ENCODE measurements around the gene LRRC59. TPM values are rescaled to one million over a fixed set of nuclear protein-coding genes. Genes with fewer than 3 reads are reported as not detected.

Gene LRRC59
- total RNA-seq, 1 experiment from 2014 or later, result 221 TPM

GRCh38 chr17:50394711-50395110, 2.6 kb downstream of the LRRC59 start:
- DNase-seq (ENCODE audit: low read depth, low spot score) (no peak), ATAC-seq (no peak)
- Histone ChIP-seq H3K36me3 (ENCODE audit: control insufficient read depth in 1 of 2, insufficient read depth in 2 of 2, low read length in 2 of 2) (peaks cover 51 to 52% of the 10 kb centered on the region in 2 experiments), H3K9me3 (ENCODE audit: control insufficient read depth in 1 of 2, insufficient read depth in 1 of 2, low read depth in 1 of 2, low read length in 2 of 2) (no peaks in the 10 kb centered on the region), H3K27ac (ENCODE audit: low read depth, low read length) (no peak overlapping the region), H3K9ac (ENCODE audit: low read length) (0 out of 2 replicates have a peak overlapping the region, but pooled peaks have one; percentile 1), H3K4me2 (ENCODE audit: low read length) (peak overlapping the region; percentile 84; the same call in 1 of the 2 replicates), H4K20me1 (ENCODE audit: insufficient read depth) (peaks cover 7% of the 10 kb centered on the region; the same call in 1 of the 2 replicates), H3K4me1 (ENCODE audit: control insufficient read depth in 1 of 2, insufficient read depth in 2 of 2, low read length in 2 of 2) (peaks cover 7 to 27% of the 10 kb centered on the region in 2 experiments), H3K27me3 (ENCODE audit: insufficient read depth, low read length) (no peaks in the 10 kb centered on the region), H3K9me2 (ENCODE audit: insufficient read depth) (no peaks in the 10 kb centered on the region), H2AFZ (ENCODE audit: low read depth, low read length, poor library complexity, severe bottlenecking) (no peak overlapping the region), H3K4me3 (replicated peaks in 1 of 2; ENCODE audit: low read depth in 1 of 2, low read length in 2 of 2) (no peak overlapping the region), H3K79me2 (ENCODE audit: insufficient read depth, low read length) (peaks cover 75% of the 10 kb centered on the region)
- no TSS peak for BruUV-seq (replicated peaks)
- intact Hi-C loops (cut with micrococcal nuclease), result no loop called here
- TF ChIP-seq ZBTB33 (IDR thresholded peaks at IDR 0.05; ENCODE audit: extremely low read depth, insufficient replicate concordance, low read length) (no peak), ZFX (IDR thresholded peaks at IDR 0.05) (no peak), POLR2AphosphoS5 (IDR thresholded peaks at IDR 0.05; ENCODE audit: low read depth, low read length) (no peak), ELF1 (IDR thresholded peaks at IDR 0.05; ENCODE audit: borderline replicate concordance, low read depth) (no peak), ATF3 (IDR thresholded peaks at IDR 0.05) (no peak), MAX (IDR thresholded peaks at IDR 0.05) (no peak), YY1 (IDR thresholded peaks at IDR 0.05; ENCODE audit: extremely low read depth, insufficient replicate concordance, low read depth, low read length) (no peak), ZNF274 (IDR thresholded peaks at IDR 0.05; ENCODE audit: low read depth, low read length) (no peak), REST (IDR thresholded peaks at IDR 0.05; ENCODE audit: low read depth) (no peak), EZH2 (IDR thresholded peaks at IDR 0.05) (no peak), SRF (IDR thresholded peaks at IDR 0.05; ENCODE audit: low read depth) (no peak), TCF7L2 (IDR thresholded peaks at IDR 0.05; ENCODE audit: borderline replicate concordance, extremely low read depth, insufficient read depth, insufficient read length) (no peak), SP1 (IDR thresholded peaks at IDR 0.05; ENCODE audit: low read depth) (no peak), CBX3 (IDR thresholded peaks at IDR 0.05; ENCODE audit: low read depth) (no peak), POLR2A (IDR thresholded peaks at IDR 0.05; ENCODE audit: borderline replicate concordance, extremely low read depth, insufficient read depth, insufficient read length) (no peak)
- CTCF ChIA-PET, result no interaction called here
- RAD21 ChIA-PET (ENCODE audit: low non-redundant PET in 1 of 2, low total read pairs in 2 of 2, uncharacterized antibody in 2 of 2, unreplicated experiment in 2 of 2), result no interaction called here
- POLR2A ChIA-PET, result no interaction called here
